ENCODE data around the gene DOK7. TPM values are rescaled to one million over a fixed set of nuclear protein-coding genes. Genes with fewer than 3 reads are reported as not detected.
A peak's percentile ranks its signal among the peaks of the same experiment; 100 is the strongest.

Gene DOK7
- total RNA-seq, 2 donors from 2014 or later: 0.24 to 0.70 TPM

DNA sequence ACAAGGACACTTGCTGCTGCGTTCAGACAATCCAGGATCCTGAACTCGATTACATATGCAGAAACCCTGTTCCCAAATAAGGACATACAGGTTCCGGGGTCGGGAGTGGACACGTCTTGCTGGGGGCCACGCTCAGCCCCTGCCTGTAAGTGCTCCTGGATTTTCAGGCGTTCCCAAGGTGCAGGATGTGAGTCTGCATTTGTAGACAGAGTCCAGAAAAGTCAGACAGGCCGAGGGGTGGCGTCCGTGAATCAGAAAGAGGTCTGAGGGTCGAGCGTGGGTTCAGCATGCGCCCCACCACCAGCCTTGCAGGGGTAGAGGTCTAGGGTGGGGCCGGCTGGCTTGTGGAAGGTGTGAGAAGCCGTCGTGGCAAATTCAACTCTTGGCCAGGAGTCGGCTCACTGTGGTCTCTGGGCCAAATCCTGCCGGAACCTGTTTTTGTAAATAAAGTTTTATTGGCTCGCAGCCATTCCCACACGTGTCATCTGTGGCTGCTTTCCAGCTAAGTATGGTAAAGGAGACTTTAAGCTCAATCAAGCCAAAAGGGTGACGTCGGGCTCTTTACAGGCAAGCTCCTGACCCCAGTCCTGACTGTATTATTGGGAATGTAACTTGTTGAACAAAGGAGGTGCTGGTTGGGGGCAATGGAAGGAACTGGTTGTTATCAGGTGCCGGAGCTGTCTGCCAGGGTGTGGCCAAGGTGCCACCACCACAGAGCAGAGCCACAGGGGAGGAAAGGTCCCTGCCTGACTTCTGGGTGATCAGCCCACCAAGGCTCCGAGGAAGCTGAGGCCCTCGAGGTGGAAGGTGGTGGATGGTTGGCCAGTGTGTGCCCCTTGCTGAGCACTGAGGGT lies 7.4 kb downstream of the DOK7 start:
- DNase-seq (peak; percentile 39 to 43), ATAC-seq (peak; percentile 72)
- intact Hi-C loops (cut with DNase I, micrococcal nuclease): no loop called here

- no peak for DNase-seq
- intact Hi-C loops (cut with DNase I, micrococcal nuclease): no loop called here
Measured at GRCh38 chr4:3471098-3471760, 8.1 kb downstream of the DOK7 start.

GRCh38 chr4:3471886-3472285 lies 8.8 kb downstream of the DOK7 start:
- ATAC-seq (no peak), DNase-seq (no peak)
- intact Hi-C loops (cut with DNase I, micrococcal nuclease): no loop called here

More at GRCh38 chr4:3471098-3471760, 8.1 kb downstream of the DOK7 start:
- ATAC-seq: no peak

DNA sequence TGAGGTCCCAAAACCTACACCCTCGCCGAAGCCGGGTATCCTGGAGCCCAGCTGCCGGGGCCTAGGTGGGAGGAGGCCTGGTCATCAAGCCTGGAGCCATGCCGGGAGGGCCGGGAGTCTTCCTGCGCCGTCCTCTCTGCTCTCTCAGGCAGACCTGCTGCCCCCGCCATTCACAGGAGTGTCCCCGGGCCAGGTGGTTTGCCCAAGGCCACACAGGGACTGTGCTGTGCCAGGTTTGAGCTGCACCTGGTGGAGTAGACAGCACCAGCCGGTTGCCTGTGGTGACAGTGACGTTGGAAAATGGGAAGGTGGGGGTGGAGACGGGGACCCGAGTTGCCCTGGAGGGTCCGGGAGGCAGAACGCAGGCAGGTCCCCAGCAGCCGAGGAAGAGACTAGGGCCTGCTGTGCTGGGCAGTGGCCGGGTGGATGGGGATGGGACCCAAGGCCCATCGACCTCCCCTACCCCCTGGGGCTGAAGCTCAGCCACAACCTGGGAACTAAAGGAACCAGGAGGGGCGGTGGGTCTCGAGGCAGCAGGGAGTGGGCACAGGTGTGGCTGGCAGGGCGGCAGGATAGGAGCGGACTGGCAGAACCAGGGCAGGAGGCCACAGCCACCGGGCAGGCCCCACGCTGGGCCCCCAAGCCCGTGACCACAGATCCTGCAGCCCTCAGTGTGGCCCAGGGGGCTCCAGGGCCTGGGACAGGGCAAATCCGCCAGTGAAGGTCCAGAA lies 9.5 kb downstream of the DOK7 start:
- intact Hi-C loops (cut with DNase I, micrococcal nuclease): no loop called here
- no peak for ATAC-seq
- DNase-seq: no peak

GRCh38 chr4:3473181-3473950 lies 10.3 kb downstream of the DOK7 start:
- no peak for ATAC-seq
- intact Hi-C loops (cut with DNase I, micrococcal nuclease): no loop called here
- DNase-seq: no peak

DNA sequence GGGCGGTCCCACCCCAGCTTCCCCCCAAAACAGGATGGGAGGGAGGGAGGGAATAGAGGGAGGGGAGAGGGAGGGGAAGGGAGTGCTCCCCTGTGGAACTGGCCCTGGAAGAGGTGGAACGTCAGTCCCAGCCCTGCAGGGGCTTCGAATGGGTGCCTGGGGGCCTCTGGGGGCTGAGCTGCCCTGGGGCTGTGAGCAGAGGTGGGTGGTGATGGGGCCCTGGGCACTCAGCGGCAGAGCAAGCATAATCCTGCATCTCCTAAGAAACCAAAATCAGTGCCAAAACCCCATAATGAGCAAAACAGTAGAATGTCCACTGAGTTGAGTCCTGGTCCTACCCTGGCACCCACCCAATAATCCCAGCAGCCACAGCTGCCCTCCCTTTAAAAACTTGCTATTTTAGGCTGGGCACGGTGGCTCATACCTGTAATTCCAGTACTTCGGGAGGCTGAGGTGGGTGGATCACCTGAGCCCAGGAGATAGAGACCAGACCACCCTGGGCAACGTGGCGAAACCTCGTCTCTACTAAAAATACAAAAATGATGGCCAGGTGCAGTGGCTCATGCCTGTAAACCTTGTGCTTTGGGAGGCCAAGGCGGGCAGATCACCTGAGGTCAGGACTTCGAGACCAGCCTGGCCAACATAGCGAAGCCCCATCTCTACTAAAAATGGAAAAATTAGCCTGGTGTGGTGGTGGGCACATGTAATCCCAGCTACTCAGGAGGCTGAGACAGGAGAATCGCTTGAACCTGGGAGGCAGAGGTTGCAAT lies 11.1 kb downstream of the DOK7 start:
- DNase-seq (no peak), ATAC-seq (no peak)
- intact Hi-C loops (cut with DNase I, micrococcal nuclease): no loop called here

DNA sequence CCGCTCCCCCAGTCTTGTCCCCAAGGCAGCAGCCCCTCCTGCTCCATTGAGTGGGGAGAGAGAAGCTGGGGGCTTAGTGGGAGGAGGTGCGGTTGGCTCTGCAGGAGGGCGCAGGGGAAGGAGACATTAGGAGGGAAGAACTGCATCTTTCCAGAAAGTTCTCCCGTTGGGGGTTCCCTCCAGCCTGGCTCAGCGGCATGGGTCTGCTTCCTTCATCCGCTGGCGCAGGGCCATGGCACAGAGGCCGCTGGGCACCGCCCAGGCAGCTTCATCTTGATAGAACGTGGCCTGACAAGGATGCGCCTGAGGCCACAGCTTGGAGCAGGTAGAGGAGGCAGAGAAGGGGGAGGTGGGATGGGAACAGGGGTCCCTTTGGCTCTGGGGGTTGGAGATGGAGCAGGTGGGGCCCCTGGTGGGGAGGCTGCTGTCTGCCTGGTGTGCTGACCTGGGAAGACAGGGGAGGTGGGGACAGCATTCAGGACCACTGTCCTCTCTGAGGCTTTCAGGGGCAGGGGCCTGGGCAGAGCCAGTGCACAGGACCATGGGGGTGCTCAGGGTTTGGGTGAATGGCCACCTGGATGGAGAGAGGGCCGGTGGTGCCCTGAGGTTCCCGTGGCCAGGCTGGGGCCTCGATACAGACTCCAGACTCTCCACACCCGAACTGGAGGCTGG lies 12.1 kb downstream of the DOK7 start:
- intact Hi-C loops (cut with DNase I, micrococcal nuclease): no loop called here
- ATAC-seq (no peak), DNase-seq (no peak)

GRCh38 chr4:3475713-3476260 lies 12.7 kb downstream of the DOK7 start:
- intact Hi-C loops (cut with DNase I, micrococcal nuclease): no loop called here
- no peak for DNase-seq
- ATAC-seq: no peak

DNA sequence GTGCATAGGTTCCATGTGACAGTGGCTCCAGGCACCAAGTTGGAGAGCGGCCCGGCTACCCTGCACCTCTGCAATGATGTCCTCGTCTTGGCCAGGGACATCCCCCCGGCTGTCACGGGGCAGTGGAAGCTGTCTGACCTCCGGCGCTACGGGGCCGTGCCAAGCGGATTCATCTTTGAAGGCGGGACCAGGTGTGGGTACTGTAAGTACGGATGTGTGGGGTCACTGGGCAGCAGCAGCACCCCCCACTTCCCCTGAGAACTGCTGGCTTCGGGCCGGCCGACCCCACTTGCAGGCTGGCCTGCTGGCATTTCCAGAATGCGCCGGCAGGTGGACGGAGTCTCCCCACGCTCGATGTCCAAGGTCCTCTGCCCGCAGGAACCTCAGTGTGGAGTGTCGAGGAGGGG lies 13.2 kb downstream of the DOK7 start:
- intact Hi-C loops (cut with DNase I, micrococcal nuclease): no loop called here
- ATAC-seq: no peak
- DNase-seq: no peak

DNA sequence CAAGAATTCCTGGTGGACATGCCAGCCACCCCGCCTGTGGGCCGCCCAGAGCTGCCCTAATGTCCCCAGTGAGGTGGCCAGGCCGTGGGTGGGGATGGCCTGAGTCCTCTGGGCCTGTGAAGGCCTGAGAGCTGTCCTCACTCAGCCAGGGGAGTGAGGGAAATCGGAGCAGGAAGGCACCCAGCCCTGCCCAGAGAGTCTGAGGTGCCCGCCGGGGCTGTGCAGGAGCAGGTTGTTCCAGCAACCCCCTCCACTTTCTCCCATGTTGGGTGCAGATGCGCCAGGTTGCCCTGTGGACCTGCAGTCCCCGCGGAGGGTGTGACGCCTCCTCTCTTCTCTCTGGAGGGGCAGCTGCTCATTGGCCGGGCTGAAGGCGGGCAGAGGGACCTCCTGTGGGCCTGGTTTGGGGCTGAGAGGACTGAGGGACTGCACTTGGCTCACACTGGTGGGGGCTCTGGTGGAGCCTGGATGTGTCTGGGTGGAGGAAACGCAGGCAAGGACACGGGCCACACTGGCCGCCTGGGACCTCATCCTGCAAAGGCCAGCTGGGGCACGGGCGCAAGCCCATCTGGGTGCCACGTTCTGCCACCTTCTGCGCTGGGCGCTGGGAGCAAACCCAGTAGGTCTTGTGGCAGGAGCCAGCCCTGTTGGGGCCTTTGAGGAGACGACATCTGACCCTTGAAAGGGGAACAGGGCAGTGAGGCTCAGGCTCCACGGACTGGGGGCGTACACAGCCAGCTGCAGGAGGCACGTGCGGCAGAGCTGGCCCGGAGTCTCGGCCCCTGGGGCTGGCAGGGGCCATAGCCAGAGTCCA lies 14.0 kb downstream of the DOK7 start:
- DNase-seq (no peak), ATAC-seq (no peak)
- intact Hi-C loops (cut with DNase I, micrococcal nuclease): no loop called here

- intact Hi-C loops (cut with DNase I, micrococcal nuclease): no loop called here
- DNase-seq: no peak
- no peak for ATAC-seq
Measured at GRCh38 chr4:3477750-3478430, 14.8 kb downstream of the DOK7 start.

- ATAC-seq (no peak), DNase-seq (no peak)
- intact Hi-C loops (cut with DNase I, micrococcal nuclease): no loop called here
Measured at GRCh38 chr4:3478446-3479357, 15.6 kb downstream of the DOK7 start.

DNA sequence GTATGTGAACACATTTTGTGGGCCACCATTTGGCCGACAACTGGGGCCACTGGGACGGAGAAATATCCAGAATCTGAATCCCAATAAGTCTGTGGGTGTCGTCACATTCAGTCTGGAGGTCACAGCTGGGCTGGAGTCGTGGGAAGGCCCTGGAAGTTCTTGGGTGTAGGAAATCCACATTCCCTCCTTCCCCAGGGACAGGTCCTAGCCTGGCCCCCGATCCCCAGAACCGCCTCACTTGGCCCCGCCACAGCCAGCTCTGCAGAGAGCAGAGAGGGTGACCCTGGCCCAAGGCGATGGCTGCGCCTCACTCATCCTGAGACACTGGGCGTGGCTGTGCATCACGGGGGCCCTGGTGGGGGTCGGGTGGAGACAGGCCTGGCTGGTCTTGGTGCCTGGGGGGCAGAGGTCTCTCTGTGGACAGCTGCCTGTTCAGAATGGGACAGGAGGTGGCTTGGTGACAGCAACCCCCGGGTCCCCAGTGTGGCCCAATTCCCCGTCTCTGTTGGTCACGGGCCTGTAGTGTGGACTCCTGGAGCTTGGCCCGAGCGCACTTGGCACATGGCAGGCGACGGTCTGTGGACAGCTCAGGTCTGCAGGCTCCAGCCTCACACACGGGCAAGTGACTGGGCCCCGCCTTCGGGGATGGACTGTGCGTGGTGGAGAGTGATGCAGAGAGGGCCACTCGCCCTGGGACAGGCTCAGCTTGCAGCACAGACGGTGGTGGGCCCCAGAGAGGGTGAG lies 16.4 kb downstream of the DOK7 start:
- no peak for DNase-seq
- intact Hi-C loops (cut with DNase I, micrococcal nuclease): no loop called here
- no peak for ATAC-seq

GRCh38 chr4:3480528-3481112 lies 17.5 kb downstream of the DOK7 start:
- peak; percentile 49 for ATAC-seq
- intact Hi-C loops (cut with DNase I, micrococcal nuclease): no loop called here
- DNase-seq: peak in 1 of 2 donors; percentile 78

Measured in left colon (tissue), 2 donors.